HG03280 (cell line): ENCODE results near the gene DRAP1.
A peak's percentile ranks its signal among the peaks of the same experiment; 100 is the strongest.
"Not testable (repeated sequence)": the region's sequence is repeated elsewhere in the genome, so short reads cannot be mapped to it uniquely, and the experiment has no call there.

ENCODE experiments used
- ATAC-seq: cut with Tn5 transposase; IDR thresholded peaks from one replicate; pipeline ENCODE4 v1.9.1; 2021; ENCODE audit warnings: mild to moderate bottlenecking, moderate library complexity; ENCODE audit not compliant: unreplicated experiment

The DRAP1 gene

DNA sequence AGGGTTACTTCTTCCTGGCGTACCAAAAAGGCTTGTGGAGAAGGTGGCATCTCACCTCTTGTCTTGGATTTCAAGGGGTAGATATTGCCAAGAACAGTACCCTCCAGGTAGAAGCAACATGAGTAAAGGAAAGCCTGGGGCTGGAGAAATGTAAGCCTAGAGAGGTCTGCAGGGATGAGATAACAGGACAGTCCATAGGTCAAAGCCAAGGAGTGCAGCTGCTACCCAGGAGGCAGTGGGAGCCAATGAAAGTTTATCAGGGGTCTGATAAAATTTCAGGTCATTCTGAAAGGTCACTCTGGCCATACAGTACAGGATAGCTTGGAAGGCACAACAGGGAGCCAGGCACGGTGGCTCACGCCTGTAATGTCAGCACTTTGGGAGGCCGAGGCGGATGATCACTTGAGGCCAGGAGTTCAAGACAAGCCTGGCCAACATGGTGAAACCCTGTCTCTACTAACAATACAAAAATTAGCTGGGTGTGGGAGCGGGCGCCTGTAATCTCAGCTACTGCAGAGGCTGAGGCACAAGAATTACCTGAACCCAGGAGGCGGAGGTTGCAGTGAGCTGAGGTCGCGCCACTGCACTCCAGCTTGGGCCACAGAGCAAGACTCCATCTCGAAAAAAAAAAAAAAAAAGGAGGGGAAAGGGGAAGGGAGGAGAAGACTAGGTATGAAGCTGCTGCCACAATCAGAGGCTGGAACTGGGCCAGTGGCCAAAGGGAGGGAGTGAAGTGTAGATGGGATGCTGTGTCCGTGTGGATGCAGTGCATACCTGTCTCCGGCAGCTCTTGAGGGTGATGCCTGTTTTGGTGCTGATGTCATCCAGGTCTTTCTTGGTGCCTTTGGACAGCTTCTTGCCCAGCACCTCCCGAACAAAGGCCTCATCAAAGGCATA lies 32.2 kb upstream of the DRAP1 start:
- no peak for ATAC-seq

DNA sequence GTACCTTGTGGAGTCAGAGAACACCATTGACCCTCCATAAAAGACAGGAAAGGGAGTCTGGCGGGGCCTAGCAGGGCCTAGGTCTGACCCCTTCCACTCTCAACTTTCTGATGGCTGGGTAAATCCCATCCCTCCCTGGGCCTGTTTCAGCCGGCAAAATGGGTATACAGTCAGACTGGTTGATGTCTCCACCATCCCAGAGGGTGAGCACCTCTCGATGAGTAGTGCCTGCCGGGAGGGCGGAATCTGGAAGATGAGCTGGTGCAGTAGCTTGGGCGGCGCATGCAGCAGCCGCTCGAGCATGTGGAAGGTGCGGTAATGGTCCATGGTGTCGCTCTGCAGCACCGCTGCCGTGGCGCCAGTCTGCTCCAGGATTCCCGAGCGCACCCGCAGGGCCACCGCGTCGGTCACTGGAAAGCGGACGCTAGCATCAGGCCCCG lies 31.5 kb upstream of the DRAP1 start:
- ATAC-seq = no peak

- ATAC-seq = peak; percentile 49
These were observed 30.9 kb upstream of the DRAP1 start, which contains the start of gene FIBP for GRCh38 chr11:65888163-65888814. Gene FIBP (minus strand): TSS chr11:65888471. CDS start chr11:65888418, 53 bp downstream.

DNA sequence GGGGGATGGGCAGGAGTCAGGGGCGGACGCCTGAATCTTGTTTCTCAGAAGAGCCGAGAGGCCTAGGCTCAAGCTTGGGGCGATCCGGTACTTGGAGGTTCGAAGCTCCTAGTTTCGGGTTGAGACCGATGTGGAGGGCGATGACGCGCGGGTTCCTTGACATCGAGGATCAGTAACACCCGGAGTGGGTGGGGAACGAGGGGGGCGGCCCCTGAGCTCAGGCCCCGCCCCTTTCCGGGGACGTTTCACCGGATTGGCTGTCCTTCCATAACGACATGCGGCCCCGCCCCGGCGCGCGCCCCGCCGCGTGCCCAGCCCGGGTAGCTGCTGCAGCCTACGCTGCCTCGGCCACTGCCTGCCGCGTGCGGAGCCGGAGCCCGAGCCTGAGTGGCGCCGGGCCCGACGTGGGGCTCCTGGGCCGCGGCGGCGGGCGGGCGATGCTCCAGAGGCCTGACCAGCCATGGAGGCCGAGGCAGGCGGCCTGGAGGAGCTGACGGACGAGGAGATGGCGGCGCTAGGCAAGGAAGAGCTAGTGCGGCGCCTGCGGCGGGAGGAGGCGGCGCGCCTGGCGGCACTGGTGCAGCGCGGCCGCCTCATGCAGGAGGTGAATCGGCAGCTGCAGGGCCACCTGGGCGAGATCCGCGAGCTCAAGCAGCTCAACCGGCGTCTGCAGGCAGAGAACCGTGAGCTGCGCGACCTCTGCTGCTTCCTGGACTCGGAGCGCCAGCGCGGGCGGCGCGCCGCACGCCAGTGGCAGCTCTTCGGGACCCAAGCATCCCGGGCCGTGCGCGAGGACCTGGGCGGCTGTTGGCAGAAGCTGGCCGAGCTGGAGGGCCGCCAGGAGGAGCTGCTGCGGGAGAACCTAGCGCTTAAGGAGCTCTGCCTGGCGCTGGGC lies 28.7 kb upstream of the DRAP1 start, which contains the start of gene CCDC85B:
TSS of gene CCDC85B (plus strand) at position 350 of the 895 bp plus-strand sequence. CDS start at position 461, 111 bp downstream.
- ATAC-seq = peak; percentile 62

DNA sequence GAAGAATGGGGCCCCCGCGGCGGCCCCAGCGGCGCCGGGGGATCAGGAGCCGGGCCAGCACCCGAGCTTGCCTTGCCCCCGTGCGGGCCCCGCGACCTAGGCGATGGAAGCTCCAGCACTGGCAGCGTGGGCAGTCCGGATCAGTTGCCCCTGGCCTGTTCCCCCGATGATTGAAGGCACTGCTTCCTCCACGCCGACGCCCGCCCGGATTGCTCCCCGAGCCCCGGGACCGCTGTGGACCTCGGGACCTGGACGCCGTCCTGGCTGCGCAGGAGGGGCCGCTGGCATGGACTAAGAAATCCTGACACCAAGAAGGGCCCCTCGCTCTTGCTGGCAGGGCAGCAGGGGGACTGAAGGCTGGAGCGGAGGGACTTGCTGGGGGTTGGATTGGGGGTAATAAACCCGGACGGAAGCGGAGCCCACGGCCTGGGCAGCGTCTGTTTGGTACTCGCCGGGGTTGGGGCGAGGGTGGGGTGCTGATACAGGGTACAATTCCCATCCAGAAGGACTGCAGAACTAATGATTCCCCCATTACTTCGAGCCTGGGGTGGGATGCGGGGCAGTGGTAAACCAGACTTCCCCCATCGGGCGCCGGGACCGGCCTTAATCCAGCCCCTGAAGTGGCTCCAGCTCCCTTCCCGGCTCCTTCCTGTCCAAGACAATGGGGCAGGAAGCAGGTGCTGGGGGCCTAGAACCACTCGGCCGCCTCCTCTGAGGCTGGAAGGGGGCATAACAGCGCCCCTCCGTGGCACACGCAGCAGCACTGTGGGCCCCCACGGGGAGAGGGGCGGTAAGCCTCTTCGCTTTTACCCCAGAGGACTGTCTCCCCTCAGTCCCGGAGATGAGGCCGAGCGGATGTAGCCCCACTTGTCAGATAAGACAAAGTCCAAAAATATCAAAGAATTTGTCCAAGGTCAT lies 27.7 kb upstream of the DRAP1 start:
- no peak for ATAC-seq

GRCh38 chr11:65892137-65892540 lies 27.1 kb upstream of the DRAP1 start:
- not testable (repeated sequence) for ATAC-seq

GRCh38 chr11:65892661-65893317 lies 26.4 kb upstream of the DRAP1 start:
- ATAC-seq = no peak

DNA sequence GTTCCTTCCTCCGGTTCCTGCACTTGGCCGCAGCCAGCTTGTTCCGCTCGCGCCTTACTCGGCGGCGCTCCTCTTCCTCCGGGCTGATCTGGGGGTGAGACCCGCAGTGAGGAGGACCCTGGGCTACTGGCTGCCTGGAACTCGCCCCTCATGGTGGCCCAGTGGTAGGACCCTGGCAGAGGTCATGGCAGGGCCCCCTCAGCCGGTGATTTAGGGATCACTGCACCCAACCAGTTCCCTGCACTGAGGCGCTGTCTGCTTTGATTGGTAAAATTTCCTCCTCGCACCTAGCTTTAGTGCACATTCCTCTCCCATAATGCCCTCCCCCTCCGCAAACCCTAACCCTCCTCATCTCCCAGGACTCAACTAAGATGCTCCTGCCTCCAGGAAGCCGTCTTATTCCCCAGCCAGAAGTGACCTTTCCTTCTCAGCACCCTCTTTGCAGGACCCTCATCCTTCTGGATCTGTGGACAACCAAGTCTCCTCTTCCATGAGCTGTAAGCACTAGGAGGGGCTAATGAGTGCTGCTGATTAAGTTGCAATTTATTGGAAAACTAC lies 25.1 kb upstream of the DRAP1 start:
- ATAC-seq = no peak

DNA sequence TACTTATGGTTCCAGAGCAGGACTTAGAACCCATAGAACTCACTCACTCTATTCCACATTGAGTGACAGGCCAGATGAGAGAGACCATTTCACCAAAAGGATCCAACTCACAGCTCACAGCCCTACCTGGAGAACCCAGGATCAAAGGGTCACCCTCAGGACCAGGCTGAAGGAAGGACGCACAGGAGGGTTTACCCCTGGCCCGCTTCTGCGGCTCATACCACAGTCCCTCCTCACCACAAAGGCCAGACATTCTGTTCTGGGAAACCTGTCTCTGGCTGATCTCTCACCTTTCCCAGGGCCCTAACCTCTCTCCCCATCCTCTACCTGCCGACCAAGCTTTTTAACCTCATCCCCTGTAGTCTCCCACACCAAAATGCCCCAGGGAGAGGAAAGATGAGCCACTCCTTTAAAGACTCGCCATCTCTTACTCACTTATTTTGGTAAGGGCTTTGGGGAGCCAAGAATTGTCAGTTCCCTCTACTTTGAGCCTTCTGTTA lies 23.7 kb upstream of the DRAP1 start:
- ATAC-seq = no peak

DNA sequence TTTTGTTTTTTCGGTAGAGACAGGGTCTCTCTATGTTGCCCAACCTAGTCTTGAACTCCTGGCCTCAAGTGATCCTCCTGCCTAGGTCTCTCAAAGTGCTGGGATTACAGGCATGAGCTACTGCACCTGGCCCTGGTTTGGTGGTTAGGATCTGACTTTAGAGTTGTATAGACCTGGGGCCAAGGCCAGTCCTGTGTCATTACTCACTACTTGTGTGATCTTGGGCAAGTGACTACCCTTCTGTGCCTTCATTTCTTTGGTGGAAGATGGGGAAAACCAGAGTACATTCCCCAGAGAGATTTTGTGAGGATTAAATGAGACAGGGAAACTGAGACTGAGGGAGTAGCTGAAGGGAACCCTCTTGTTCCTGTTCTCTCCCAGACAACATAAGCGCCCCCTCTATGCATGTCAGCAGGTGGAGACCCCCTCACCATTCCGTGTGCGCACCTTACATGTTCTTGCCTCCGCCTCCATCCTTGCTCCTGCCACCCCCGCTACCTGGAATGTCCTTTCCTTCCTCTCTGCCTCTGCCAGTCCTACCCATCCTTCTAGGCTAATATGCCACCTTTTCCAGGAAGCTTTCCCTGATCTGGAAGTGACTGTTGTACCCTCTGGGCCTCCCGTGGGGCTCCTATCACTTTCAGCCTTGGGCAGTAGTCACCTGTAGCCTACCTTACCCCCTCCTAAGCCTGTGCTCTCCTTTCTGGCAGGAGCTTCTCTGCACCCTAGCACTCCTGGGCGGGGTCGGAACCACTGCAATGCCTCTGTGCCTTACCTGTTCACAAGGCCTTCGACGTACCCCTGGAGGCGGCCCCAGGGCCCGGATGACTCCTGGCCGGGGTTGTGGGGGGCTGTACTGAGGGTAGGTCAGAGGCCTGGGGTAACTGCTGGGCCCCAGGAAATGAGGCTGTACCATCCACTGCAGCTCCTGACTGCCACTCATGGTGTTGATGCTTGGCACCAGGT lies 22.9 kb upstream of the DRAP1 start:
- ATAC-seq = no peak

GRCh38 chr11:65897020-65897471 lies 22.2 kb upstream of the DRAP1 start:
- no peak for ATAC-seq

DNA sequence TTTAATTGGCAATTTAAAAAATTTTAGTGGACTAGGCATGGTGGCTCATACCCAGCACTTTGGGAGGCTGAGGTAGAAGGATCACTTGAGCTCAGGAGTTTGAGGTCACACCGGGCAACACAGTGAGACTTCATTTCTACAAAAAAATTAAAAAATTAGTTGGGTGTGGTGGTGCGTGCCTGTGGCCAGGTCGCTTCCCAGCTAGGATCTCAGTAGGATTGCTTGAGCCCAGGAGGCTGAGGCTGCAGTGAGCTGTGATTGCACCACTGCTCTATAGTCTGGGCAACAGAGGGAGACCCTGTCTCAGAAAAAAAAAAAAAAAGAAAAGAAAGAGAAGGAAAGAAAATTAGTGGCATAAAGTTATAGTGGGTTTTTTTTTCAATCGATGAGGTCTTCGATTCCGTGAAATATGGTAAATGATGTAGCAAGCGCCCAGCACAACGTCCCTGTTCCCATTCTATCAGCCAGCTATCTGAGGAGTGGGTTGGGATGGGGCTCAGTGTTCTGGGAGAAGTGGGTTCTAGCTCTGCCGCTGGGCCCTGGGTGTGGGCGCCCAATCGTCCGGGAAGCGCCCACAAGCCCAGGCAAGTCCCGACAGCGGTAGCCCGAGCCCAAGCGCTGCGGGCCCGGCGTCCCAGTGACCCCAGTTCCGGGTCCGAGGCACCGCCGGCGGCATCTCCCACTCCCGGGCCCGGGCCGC lies 20.4 kb upstream of the DRAP1 start:
- no peak for ATAC-seq

- ATAC-seq = peak; percentile 11
These were observed 19.7 kb upstream of the DRAP1 start for GRCh38 chr11:65899356-65900124.

DNA sequence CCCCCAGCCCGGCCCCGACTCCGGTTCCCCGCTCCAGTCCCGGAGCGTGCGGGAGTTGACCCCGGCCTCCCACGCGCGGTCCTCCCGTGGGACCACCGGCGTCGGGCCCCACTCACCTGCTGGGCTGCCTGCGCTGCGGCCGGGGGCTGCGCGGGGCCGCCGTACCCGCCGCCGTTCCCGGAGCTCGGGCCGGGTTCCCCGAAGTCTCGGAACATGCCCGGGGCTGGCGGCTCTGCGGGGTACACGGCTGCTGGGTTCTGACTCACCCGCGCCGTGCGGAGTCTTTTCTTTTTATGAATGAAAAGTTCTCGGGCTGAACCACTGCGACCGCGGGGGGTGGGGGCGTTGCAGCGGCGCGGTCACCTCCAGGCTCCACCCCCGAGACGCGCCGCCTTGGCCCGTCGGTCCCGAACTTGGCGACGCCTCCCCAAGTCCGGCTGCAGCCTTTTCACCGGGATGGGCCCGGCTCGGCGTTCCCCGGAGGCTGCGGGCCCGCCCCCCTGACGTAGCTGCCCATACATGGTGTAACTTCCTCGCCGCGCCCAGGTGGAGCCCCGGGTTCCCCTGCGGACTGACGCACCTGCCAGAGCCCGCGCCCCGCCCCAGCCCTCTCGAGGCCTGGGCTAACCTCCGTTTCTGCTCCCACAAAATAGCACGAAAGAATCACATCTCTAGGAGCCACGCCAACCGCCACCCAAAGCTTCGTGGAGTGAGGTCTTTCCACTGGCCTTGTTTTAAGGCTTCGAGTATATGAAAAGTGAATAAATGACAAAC lies 18.9 kb upstream of the DRAP1 start, which contains the start of gene FOSL1:
TSS of gene FOSL1 (minus strand) at position 264 of the 774 bp plus-strand sequence. CDS start at position 215, 49 bp downstream.
- ATAC-seq = peak; percentile 74

DNA sequence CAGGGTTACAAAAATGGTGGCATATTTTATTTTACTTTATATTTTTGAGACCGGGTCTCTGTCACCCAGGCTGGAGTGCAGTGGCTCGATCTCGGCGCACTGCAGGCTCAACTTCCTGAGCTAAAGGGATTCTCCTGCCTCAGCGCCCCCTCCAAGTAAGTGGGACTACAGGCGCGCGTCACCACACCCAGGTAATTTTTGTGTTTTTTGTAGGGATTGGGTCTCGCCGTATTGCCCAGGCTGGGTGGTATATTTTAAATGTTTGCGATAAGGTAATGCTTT lies 18.4 kb upstream of the DRAP1 start:
- no peak for ATAC-seq
